H9 (cell line): ENCODE results near the gene ALX4. TPM values are rescaled to one million over a fixed set of nuclear protein-coding genes. Genes with fewer than 3 reads are reported as not detected.

Source experiments
- DNase-seq: peaks from one replicate; pipeline ENCODE4 v3.0.0-alpha.2; 2017
- H2AFZ ChIP-seq: one replicate; pipeline ENCODE4 v1.6.1; 2013; ENCODE audit warnings: mild to moderate bottlenecking, low read length, control low read depth, moderate library complexity
- H2AK5ac ChIP-seq: 2 replicates; pipeline ENCODE4 v1.6.1; 2013; ENCODE audit warnings: low read length, control low read depth, mixed read lengths; ENCODE audit not compliant: insufficient read length
- H2BK120ac ChIP-seq: one replicate; pipeline ENCODE4 v1.6.1; 2013; ENCODE audit warnings: low read depth, mild to moderate bottlenecking, low read length, control low read depth, inconsistent platforms; ENCODE audit not compliant: poor library complexity, severe bottlenecking
- H2BK12ac ChIP-seq: 2 replicates; pipeline ENCODE4 v1.6.1; 2013; ENCODE audit warnings: low read length, control low read depth, mixed read lengths, low read depth; ENCODE audit not compliant: insufficient read length
- H2BK15ac ChIP-seq: 2 replicates; pipeline ENCODE4 v1.6.1; 2013; ENCODE audit warnings: low read depth, low read length, control low read depth
- H2BK20ac ChIP-seq: one replicate; pipeline ENCODE4 v1.6.1; 2013; ENCODE audit warnings: low read depth, mild to moderate bottlenecking, low read length, control low read depth, inconsistent platforms; ENCODE audit not compliant: poor library complexity, severe bottlenecking
- H2BK5ac ChIP-seq: 2 replicates; pipeline ENCODE4 v1.6.1; 2013; ENCODE audit warnings: low read length, control low read depth, mixed read lengths; ENCODE audit not compliant: insufficient read length
- H3K14ac ChIP-seq: 2 replicates; pipeline ENCODE4 v1.6.1; 2013; ENCODE audit warnings: low read length, control low read depth; ENCODE audit not compliant: insufficient read depth
- H3K18ac ChIP-seq: 2 replicates; pipeline ENCODE4 v1.6.1; 2013; ENCODE audit warnings: low read depth, mild to moderate bottlenecking, mixed read lengths, low read length, control low read depth; ENCODE audit not compliant: insufficient read length
- H3K23ac ChIP-seq: 2 replicates; pipeline ENCODE4 v1.6.1; 2013; ENCODE audit warnings: low read length, control low read depth, mixed read lengths, low read depth; ENCODE audit not compliant: insufficient read length
- H3K23me2 ChIP-seq: 2 replicates; pipeline ENCODE4 v1.6.1; 2013; ENCODE audit warnings: low read depth, mild to moderate bottlenecking, mixed read lengths, low read length, control low read depth; ENCODE audit not compliant: insufficient read length, poor library complexity, severe bottlenecking
- H3K27ac ChIP-seq: 2 replicates; pipeline ENCODE4 v1.5.1; 2013; ENCODE audit warnings: low read length, control low read depth, mixed read lengths, low read depth; ENCODE audit not compliant: insufficient read length
- H3K27me3 ChIP-seq: 2 replicates; pipeline ENCODE4 v1.6.1; 2013; ENCODE audit warnings: low read length, control low read depth, inconsistent platforms; ENCODE audit not compliant: insufficient read depth
- H3K4ac ChIP-seq: 2 replicates; pipeline ENCODE4 v1.6.1; 2013; ENCODE audit warnings: low read depth, mild to moderate bottlenecking, control low read depth, inconsistent platforms, low read length, moderate library complexity
- H3K4me1 ChIP-seq: 2 replicates; pipeline ENCODE4 v1.6.1; 2013; ENCODE audit warnings: low read length, control low read depth, inconsistent platforms; ENCODE audit not compliant: insufficient read depth
- H3K4me2 ChIP-seq: 2 replicates; pipeline ENCODE4 v1.6.1; 2013; ENCODE audit warnings: low read length, control low read depth, mixed read lengths; ENCODE audit not compliant: insufficient read length, insufficient read depth
- H3K56ac ChIP-seq: 2 replicates; pipeline ENCODE4 v1.6.1; 2013; ENCODE audit warnings: low read depth, mild to moderate bottlenecking, mixed read lengths, low read length, control low read depth; ENCODE audit not compliant: insufficient read length
- H3K79me1 ChIP-seq: 2 replicates; pipeline ENCODE4 v1.6.1; 2013; ENCODE audit warnings: low read depth, mild to moderate bottlenecking, moderate library complexity, low read length, control low read depth, inconsistent platforms; ENCODE audit not compliant: insufficient read depth, poor library complexity, severe bottlenecking
- H3K79me2 ChIP-seq: 2 replicates; pipeline ENCODE4 v1.6.1; 2013; ENCODE audit warnings: low read length, control low read depth, inconsistent platforms; ENCODE audit not compliant: insufficient read depth
- H3K9ac ChIP-seq: 2 replicates; pipeline ENCODE4 v1.6.1; 2013; ENCODE audit warnings: low read length, control low read depth, mixed read lengths; ENCODE audit not compliant: insufficient read length; ENCODE audit errors: extremely low read depth
- H3K9me3 ChIP-seq: one replicate; pipeline ENCODE4 v1.6.1; 2013; ENCODE audit warnings: low read depth, low read length, inconsistent platforms; ENCODE audit not compliant: control insufficient read depth
- H3T11ph ChIP-seq: one replicate; pipeline ENCODE4 v1.6.1; 2013; ENCODE audit warnings: mild to moderate bottlenecking, low read length, control low read depth, inconsistent platforms
- H4K20me1 ChIP-seq: one replicate; pipeline ENCODE4 v1.6.1; 2013; ENCODE audit not compliant: control insufficient read depth, insufficient read length, insufficient read depth
- H4K5ac ChIP-seq: 2 replicates; pipeline ENCODE4 v1.6.1; 2013; ENCODE audit warnings: low read depth, mild to moderate bottlenecking, mixed read lengths, low read length, control low read depth; ENCODE audit not compliant: insufficient read length
- H4K8ac ChIP-seq: replicated peaks from 2 replicates; pipeline ENCODE4 v1.6.1; 2013; ENCODE audit warnings: low read length, control low read depth, mixed read lengths, low read depth; ENCODE audit not compliant: insufficient read length
- H4K91ac ChIP-seq: 2 replicates; pipeline ENCODE4 v1.6.1; 2013; ENCODE audit warnings: low read depth, mild to moderate bottlenecking, moderate library complexity, mixed read lengths, low read length, control low read depth; ENCODE audit not compliant: insufficient read length
- H3K27ac Mint-ChIP-seq, 3 experiments: 2 replicates in 2 of 3; 3 replicates in 1 of 3; pipeline ENCODE4 v1.8.0; 2020 to 2021; ENCODE audit warnings: mixed read lengths in 3 of 3, mild to moderate bottlenecking in 1 of 3, moderate library complexity in 1 of 3
- H3K27me3 Mint-ChIP-seq: 2 replicates; pipeline ENCODE4 v1.8.0; 2021; ENCODE audit warnings: low read depth, mild to moderate bottlenecking, moderate library complexity, mixed read lengths
- H3K36me3 Mint-ChIP-seq, 3 experiments: 2 replicates in 2 of 3; 3 replicates in 1 of 3; pipeline ENCODE4 v1.8.0; 2020 to 2021; ENCODE audit warnings: low read depth in 3 of 3, mixed read lengths in 3 of 3; ENCODE audit not compliant: insufficient read depth in 1 of 3
- H3K4me1 Mint-ChIP-seq, 2 experiments: 2 replicates each; pipeline ENCODE4 v1.8.0; 2020; ENCODE audit warnings: mixed read lengths in 2 of 2
- H3K4me3 Mint-ChIP-seq, 2 experiments: 2 replicates in 1 of 2; 3 replicates in 1 of 2; pipeline ENCODE4 v1.8.0; 2020 to 2021; ENCODE audit warnings: mild to moderate bottlenecking in 2 of 2, mixed read lengths in 2 of 2, moderate library complexity in 1 of 2
- H3K9me3 Mint-ChIP-seq, 2 experiments: 2 replicates in 1 of 2; 3 replicates in 1 of 2; pipeline ENCODE4 v1.8.0; 2020; ENCODE audit warnings: mild to moderate bottlenecking in 2 of 2, mixed read lengths in 2 of 2, moderate library complexity in 1 of 2
- WGBS: extraction: QIAGEN DNeasy Blood & Tissue Kit; methylation state at CpG from one replicate; pipeline ENCODE4 v1.1.7; 2013; ENCODE audit warnings: missing lambda C conversion rate, low lambda C conversion rate, mixed read lengths; ENCODE audit not compliant: insufficient read length; ENCODE audit errors: extremely low coverage; 5-methylcytosine and 5-hydroxymethylcytosine counted together
- total RNA-seq: library from RNA; stranded (reverse); gene quantifications from 2 replicates; pipeline ENCODE4 v1.2.1, GENCODE V29; 2021
- TF ChIP-seq, protein P1 (sequence below): fragments of 200-600 bp; sonication (generic); conservative IDR thresholded peaks from 3 replicates; pipeline ENCODE4 v1.8.0; 2021; ENCODE audit warnings: antibody characterized with exemption, mild to moderate bottlenecking

The ALX4 gene
- total RNA-seq, 1 experiment from 2014 or later = not detected

DNA sequence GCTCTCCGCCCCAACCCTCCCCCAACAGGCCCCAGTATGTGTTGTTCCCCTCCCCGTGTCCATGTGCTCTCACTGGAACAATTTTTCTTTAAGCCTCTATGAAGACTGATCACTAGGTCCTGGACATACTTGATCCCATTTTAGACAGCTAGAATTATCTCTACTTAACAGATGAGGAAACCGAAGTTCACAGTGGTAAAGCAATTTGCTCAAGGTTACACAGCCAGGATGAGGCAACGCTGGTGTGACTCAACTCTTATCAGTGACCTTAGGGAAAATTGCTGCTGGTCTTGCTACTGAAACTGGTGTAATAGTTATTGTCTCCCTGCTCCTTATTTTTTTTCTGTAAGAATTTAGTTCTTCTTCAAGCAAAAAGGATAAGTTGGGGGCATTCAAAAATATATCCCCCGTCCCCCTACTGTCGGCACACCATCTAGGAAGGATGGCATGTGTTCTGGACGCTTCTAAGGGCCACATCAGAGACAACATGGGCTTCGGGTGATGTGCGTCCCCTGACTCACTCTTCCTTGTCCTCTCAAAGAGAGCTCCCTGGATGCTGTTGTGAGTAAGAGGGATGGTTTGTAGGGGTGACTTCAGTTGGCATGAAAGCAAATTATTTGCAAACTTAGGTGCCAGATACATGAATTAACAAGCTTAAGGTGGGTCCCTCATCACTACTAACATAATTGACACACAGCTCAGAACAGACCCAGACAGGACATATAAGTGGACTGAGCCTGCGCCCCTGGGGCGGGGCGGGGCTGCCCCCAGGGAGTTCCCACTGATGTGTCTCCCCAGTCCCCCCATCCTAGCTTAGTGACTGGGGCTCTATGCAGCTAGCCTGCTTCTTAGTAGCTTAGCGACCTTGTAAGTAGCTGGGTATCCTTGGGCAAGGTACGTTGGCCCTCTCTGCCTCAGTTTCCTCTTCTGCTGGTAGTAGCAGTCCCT lies 23.6 kb upstream of the ALX4 start:
- no peak for DNase-seq
- peaks cover 14% of the 10 kb centered on the region; the same call in 1 of the 2 replicates for H3K27me3 ChIP-seq
- H3K4me1 ChIP-seq = no peaks in the 10 kb centered on the region
- no peak overlapping the region for H3K27ac ChIP-seq
- no peak overlapping the region for H4K5ac ChIP-seq
- H2AFZ ChIP-seq = no peak overlapping the region
- no peak overlapping the region for H3K18ac ChIP-seq
- no peak overlapping the region for H2BK15ac ChIP-seq
- Mint-ChIP-seq H3K4me1 (peaks cover 11 to 31% of the 10 kb centered on the region in 2 experiments), H3K27me3 (peaks cover 72% of the 10 kb centered on the region), H3K9me3 (peaks cover 0 to 3% of the 10 kb centered on the region in 2 experiments; a peak in 1 of 5 replicates), H3K27ac (no peak overlapping the region), H3K4me3 (no peak overlapping the region; a peak in 1 of 5 replicates), H3K36me3 (no peaks in the 10 kb centered on the region)
- no peak overlapping the region for H2BK120ac ChIP-seq
- H2BK12ac ChIP-seq = no peak overlapping the region
- no CpG with 5 or more reads among the region's 14 CpGs for WGBS
- H4K91ac ChIP-seq = no peak overlapping the region
- no peak overlapping the region for H3K14ac ChIP-seq
- H3K79me1 ChIP-seq = no peaks in the 10 kb centered on the region
- no peak overlapping the region for H3T11ph ChIP-seq
- H3K4me2 ChIP-seq = no peak overlapping the region
- H3K4ac ChIP-seq = no peak overlapping the region
- no peak overlapping the region for H3K9ac ChIP-seq
- H3K79me2 ChIP-seq = no peaks in the 10 kb centered on the region
- H3K9me3 ChIP-seq = no peaks in the 10 kb centered on the region
- H3K23me2 ChIP-seq = no peaks in the 10 kb centered on the region
- TF ChIP-seq, protein P1, sequence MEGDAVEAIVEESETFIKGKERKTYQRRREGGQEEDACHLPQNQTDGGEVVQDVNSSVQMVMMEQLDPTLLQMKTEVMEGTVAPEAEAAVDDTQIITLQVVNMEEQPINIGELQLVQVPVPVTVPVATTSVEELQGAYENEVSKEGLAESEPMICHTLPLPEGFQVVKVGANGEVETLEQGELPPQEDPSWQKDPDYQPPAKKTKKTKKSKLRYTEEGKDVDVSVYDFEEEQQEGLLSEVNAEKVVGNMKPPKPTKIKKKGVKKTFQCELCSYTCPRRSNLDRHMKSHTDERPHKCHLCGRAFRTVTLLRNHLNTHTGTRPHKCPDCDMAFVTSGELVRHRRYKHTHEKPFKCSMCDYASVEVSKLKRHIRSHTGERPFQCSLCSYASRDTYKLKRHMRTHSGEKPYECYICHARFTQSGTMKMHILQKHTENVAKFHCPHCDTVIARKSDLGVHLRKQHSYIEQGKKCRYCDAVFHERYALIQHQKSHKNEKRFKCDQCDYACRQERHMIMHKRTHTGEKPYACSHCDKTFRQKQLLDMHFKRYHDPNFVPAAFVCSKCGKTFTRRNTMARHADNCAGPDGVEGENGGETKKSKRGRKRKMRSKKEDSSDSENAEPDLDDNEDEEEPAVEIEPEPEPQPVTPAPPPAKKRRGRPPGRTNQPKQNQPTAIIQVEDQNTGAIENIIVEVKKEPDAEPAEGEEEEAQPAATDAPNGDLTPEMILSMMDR = no peak
- no peak overlapping the region for H3K23ac ChIP-seq
- no peak overlapping the region for H2BK5ac ChIP-seq
- no peak overlapping the region for H3K56ac ChIP-seq
- no peaks in the 10 kb centered on the region for H4K20me1 ChIP-seq
- no peak overlapping the region for H2AK5ac ChIP-seq
- no peak overlapping the region for H4K8ac ChIP-seq
- H2BK20ac ChIP-seq = no peak overlapping the region
